ENCODE measurements around the gene HIPK4.
A peak's percentile ranks its signal among the peaks of the same experiment; 100 is the strongest.
"Not testable (repeated sequence)": the region's sequence is repeated elsewhere in the genome, so short reads cannot be mapped to it uniquely, and the experiment has no call there.

Gene HIPK4

DNA sequence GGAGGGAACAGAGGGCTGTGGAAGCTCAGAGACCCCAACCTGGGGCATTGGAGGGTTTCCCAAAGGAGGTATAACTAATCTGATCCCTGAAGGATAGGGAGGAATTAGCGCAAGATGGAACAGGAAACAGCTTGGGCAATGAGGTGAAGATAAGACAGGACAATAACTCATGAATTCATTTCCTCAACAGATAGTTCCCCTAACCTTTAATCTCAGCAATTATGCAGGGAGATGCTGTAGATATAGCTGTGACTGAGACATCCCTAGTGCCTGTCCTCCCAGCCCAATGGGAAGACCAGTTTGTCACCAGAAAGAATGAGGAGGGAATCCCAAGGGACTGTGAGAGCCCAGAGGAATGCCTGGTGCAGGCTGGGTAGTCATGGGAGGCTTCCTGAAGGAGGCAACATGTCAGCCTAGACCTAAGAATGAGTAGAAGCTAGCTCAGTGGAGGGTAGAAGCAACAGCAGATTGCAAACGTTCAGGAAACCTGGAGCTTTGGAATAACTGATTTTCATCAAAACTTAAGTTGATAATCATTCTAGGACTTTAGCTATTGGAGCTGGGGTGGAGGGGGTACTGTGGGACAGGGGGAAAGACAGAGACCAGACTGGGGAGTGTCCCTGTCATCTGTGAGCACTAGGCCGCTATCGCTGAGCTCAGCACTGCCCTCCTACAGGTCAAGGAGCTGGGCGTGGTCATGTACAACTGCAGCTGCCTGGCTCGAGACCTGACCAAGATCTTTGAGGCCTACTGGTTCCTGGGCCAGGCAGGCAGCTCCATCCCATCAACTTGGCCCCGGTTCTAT lies 18.8 kb downstream of the HIPK4 start:
- 90% methylated on average over 7 of the region's 7 CpGs for WGBS
- no peak overlapping the region for H3K4me3 ChIP-seq (ENCODE audit: low read length)
- no peaks in the 10 kb centered on the region for H3K9me3 ChIP-seq (ENCODE audit: insufficient read depth, low read depth, low read length)
- no peaks in the 10 kb centered on the region for H3K27me3 ChIP-seq (ENCODE audit: insufficient read depth, low read length)
- peaks cover 68% of the 10 kb centered on the region for H3K36me3 ChIP-seq (ENCODE audit: insufficient read depth, low read length)
- no peak overlapping the region for H3K9ac ChIP-seq (ENCODE audit: low read depth, low read length)
- H3K27ac ChIP-seq (ENCODE audit: low read depth, low read length): no peak overlapping the region
- peaks cover 14% of the 10 kb centered on the region for H3K4me1 ChIP-seq (ENCODE audit: insufficient read depth, low read length)

DNA sequence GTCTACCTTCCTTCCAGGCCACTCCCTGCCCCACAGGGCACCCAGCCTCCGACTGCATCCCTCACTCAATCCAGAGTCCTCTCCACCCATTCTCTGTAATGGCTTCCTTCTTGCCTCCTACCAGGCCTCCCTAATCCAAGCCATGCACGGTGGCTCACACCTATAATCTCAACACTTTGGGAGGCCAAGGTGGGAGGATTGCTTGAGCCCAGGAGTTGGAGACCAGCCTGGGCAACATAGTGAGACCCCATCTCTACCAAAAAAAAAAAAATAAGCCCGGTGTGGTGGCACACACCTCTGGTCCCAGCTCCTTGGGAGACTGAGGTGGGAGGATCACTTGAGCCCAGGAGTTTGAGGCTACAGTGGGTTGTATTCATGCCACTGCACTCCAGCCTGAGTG lies 19.7 kb downstream of the HIPK4 start:
- not testable (repeated sequence) for H3K9me3 ChIP-seq (ENCODE audit: insufficient read depth, low read depth, low read length); H3K27me3 ChIP-seq (ENCODE audit: insufficient read depth, low read length); H3K9ac ChIP-seq (ENCODE audit: low read depth, low read length); H3K4me3 ChIP-seq (ENCODE audit: low read length); H3K27ac ChIP-seq (ENCODE audit: low read depth, low read length)
- WGBS: 93% methylated on average over 3 of the region's 3 CpGs
- peaks cover 19% of the 10 kb centered on the region for H3K4me1 ChIP-seq (ENCODE audit: insufficient read depth, low read length)
- H3K36me3 ChIP-seq (ENCODE audit: insufficient read depth, low read length): peaks cover 68% of the 10 kb centered on the region

DNA sequence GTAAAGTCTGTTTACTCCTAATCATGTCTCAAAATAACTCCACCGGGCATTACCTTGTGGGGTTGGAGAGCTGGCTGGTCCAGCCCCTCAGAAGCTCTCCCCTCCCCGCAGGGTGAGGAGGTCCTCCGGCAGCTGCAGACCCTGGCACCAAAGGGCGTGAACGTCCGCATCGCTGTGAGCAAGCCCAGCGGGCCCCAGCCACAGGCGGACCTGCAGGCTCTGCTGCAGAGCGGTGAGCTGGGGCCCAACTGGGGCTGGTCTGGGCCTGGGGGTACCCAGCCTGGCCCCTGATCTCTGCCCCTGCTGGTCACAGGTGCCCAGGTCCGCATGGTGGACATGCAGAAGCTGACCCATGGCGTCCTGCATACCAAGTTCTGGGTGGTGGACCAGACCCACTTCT lies 20.2 kb downstream of the HIPK4 start:
- H3K4me1 ChIP-seq (ENCODE audit: insufficient read depth, low read length): peaks cover 23% of the 10 kb centered on the region
- peaks cover 68% of the 10 kb centered on the region for H3K36me3 ChIP-seq (ENCODE audit: insufficient read depth, low read length)
- WGBS: 97% methylated on average over 12 of the region's 12 CpGs

GRCh38 chr19:40367577-40368434 lies 22.2 kb downstream of the HIPK4 start:
- no peak overlapping the region for H3K27ac ChIP-seq (ENCODE audit: low read depth, low read length)
- WGBS: 92% methylated on average over 16 of the region's 16 CpGs

More for the DNA sequence above, 20.2 kb downstream of the HIPK4 start:
- H3K9ac ChIP-seq (ENCODE audit: low read depth, low read length): no peak overlapping the region
- no peaks in the 10 kb centered on the region for H3K9me3 ChIP-seq (ENCODE audit: insufficient read depth, low read depth, low read length)
- no peak overlapping the region for H3K27ac ChIP-seq (ENCODE audit: low read depth, low read length)
- H3K27me3 ChIP-seq (ENCODE audit: insufficient read depth, low read length): no peaks in the 10 kb centered on the region
- H3K4me3 ChIP-seq (ENCODE audit: low read length): no peak overlapping the region

DNA sequence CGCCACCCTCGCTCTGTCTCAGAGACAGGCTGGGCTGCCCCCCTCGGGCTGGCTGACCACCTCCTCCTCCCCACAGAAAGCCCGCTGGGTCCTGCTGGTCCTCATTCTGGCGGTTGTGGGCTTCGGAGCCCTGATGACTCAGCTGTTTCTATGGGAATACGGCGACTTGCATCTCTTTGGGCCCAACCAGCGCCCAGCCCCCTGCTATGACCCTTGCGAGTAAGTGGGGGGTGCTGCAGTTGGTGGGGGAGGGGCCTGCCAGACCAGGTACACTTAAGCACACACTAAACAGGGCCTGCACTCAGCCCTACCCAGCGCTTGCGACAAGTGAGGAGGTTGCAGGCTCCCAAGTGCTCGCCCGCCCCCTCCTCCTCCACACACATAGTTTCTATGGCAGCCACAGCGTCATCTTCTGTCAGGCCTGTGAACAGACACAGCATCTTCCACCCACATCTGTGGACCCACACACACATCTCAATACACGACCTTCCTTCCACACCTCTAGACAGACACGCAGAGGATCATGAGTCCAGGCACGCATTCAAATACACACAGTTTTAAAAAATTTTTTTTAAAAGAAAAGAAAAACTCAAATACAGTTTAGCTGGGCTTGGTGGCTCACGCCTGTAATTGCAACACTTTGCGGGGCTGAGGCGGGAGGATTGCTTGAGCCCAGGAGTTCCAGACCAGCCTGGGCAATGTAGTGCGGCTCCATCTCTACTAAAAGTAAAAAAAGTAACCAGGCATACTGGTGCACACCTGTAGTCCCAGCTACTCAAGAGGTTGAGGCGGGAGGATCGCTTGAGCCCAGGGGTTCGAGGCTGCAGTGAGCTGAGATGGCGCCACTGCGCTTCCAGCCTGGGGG lies 23.1 kb downstream of the HIPK4 start:
- Histone ChIP-seq H3K4me1 (ENCODE audit: insufficient read depth, low read length) (peaks cover 23% of the 10 kb centered on the region), H3K9me3 (ENCODE audit: insufficient read depth, low read depth, low read length) (no peaks in the 10 kb centered on the region), H3K27me3 (ENCODE audit: insufficient read depth, low read length) (no peaks in the 10 kb centered on the region), H3K9ac (ENCODE audit: low read depth, low read length) (peak overlapping the region; percentile 73), H3K36me3 (ENCODE audit: insufficient read depth, low read length) (peaks cover 47% of the 10 kb centered on the region), H3K4me3 (ENCODE audit: low read length) (peak overlapping the region; percentile 73), H3K27ac (ENCODE audit: low read depth, low read length) (peak overlapping the region; percentile 61; the same call in 1 of the 2 replicates)
- 39% methylated on average over 27 of the region's 27 CpGs for WGBS

More at GRCh38 chr19:40367577-40368434, 22.2 kb downstream of the HIPK4 start:
- no peak overlapping the region for H3K4me3 ChIP-seq (ENCODE audit: low read length)
- H3K36me3 ChIP-seq (ENCODE audit: insufficient read depth, low read length): peaks cover 56% of the 10 kb centered on the region
- H3K9ac ChIP-seq (ENCODE audit: low read depth, low read length): peak overlapping the region; percentile 73; the same call in 1 of the 2 replicates
- H3K27me3 ChIP-seq (ENCODE audit: insufficient read depth, low read length): no peaks in the 10 kb centered on the region
- peaks cover 23% of the 10 kb centered on the region for H3K4me1 ChIP-seq (ENCODE audit: insufficient read depth, low read length)
- no peaks in the 10 kb centered on the region for H3K9me3 ChIP-seq (ENCODE audit: insufficient read depth, low read depth, low read length)

- H3K27me3 ChIP-seq (ENCODE audit: insufficient read depth, low read length): no peaks in the 10 kb centered on the region
- peak overlapping the region; percentile 73 for H3K4me3 ChIP-seq (ENCODE audit: low read length)
- no peaks in the 10 kb centered on the region for H3K9me3 ChIP-seq (ENCODE audit: insufficient read depth, low read depth, low read length)
- H3K4me1 ChIP-seq (ENCODE audit: insufficient read depth, low read length): peaks cover 23% of the 10 kb centered on the region
- 5% methylated on average over 28 of the region's 28 CpGs for WGBS
- H3K27ac ChIP-seq (ENCODE audit: low read depth, low read length): peak overlapping the region; percentile 61; the same call in 1 of the 2 replicates
- H3K9ac ChIP-seq (ENCODE audit: low read depth, low read length): peak overlapping the region; percentile 76
- peaks cover 36% of the 10 kb centered on the region for H3K36me3 ChIP-seq (ENCODE audit: insufficient read depth, low read length)
Measured at GRCh38 chr19:40365613-40366401, 24.2 kb downstream of the HIPK4 start.

DNA sequence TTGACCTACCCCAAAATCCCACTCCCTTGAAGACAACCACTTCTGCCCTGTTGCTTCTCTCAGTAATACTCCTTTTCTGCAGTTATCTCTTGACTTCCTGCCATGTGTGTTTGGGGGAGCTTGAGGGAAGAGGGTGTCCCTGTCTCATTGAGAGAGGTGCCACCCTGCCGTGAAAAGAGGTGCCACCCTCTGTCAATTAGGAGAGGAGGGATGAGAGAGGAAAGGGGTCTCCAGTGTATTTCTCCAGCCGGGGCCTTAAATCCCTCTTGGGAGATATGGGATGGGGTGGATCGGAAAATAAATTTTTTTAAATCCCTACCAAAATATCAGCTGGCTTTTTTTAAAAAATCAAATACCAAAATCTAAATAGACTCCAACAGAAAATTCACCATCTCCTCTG lies 25.0 kb downstream of the HIPK4 start:
- Histone ChIP-seq H3K36me3 (ENCODE audit: insufficient read depth, low read length) (peaks cover 28% of the 10 kb centered on the region), H3K27ac (ENCODE audit: low read depth, low read length) (no peak overlapping the region), H3K4me3 (ENCODE audit: low read length) (peak overlapping the region; percentile 73), H3K9ac (ENCODE audit: low read depth, low read length) (peak overlapping the region; percentile 76; the same call in 1 of the 2 replicates), H3K4me1 (ENCODE audit: insufficient read depth, low read length) (peaks cover 23% of the 10 kb centered on the region), H3K27me3 (ENCODE audit: insufficient read depth, low read length) (no peaks in the 10 kb centered on the region), H3K9me3 (ENCODE audit: insufficient read depth, low read depth, low read length) (no peaks in the 10 kb centered on the region)
- 77% methylated on average over 2 of the region's 3 CpGs for WGBS

GRCh38 chr19:40363069-40363468 lies 26.9 kb downstream of the HIPK4 start:
- no peak overlapping the region for H3K9ac ChIP-seq (ENCODE audit: low read depth, low read length)
- H3K9me3 ChIP-seq (ENCODE audit: insufficient read depth, low read depth, low read length): no peaks in the 10 kb centered on the region
- H3K36me3 ChIP-seq (ENCODE audit: insufficient read depth, low read length): peaks cover 14% of the 10 kb centered on the region
- no peaks in the 10 kb centered on the region for H3K27me3 ChIP-seq (ENCODE audit: insufficient read depth, low read length)
- no peak overlapping the region for H3K4me3 ChIP-seq (ENCODE audit: low read length)
- no peak overlapping the region for H3K27ac ChIP-seq (ENCODE audit: low read depth, low read length)
- peaks cover 23% of the 10 kb centered on the region for H3K4me1 ChIP-seq (ENCODE audit: insufficient read depth, low read length)
- WGBS: 91% methylated on average over 5 of the region's 5 CpGs

DNA sequence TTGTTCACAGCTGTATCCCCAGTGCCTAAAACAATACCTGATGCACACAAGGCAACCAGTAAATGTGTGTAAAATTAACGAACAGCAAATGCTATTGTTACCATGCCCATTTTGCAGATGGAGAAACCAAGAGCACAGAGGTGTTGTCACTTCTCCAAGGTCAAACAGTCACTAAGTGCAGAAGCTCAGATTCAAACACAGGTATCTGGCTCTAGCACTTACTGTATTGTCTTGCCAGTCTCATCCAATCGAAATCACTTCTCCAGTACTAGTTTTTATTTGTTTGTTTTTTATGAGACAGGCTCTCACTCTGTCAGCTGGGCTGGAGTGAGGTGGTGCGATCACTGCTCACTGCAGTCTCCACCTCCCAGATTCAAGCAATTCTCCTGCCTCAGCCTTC lies 27.8 kb downstream of the HIPK4 start:
- no peaks in the 10 kb centered on the region for H3K27me3 ChIP-seq (ENCODE audit: insufficient read depth, low read length)
- H3K4me3 ChIP-seq (ENCODE audit: low read length): no peak overlapping the region
- no peaks in the 10 kb centered on the region for H3K9me3 ChIP-seq (ENCODE audit: insufficient read depth, low read depth, low read length)
- peaks cover 5% of the 10 kb centered on the region for H3K36me3 ChIP-seq (ENCODE audit: insufficient read depth, low read length)
- 96% methylated on average over 2 of the region's 3 CpGs for WGBS
- no peak overlapping the region for H3K27ac ChIP-seq (ENCODE audit: low read depth, low read length)
- peaks cover 19% of the 10 kb centered on the region for H3K4me1 ChIP-seq (ENCODE audit: insufficient read depth, low read length)
- H3K9ac ChIP-seq (ENCODE audit: low read depth, low read length): no peak overlapping the region

DNA sequence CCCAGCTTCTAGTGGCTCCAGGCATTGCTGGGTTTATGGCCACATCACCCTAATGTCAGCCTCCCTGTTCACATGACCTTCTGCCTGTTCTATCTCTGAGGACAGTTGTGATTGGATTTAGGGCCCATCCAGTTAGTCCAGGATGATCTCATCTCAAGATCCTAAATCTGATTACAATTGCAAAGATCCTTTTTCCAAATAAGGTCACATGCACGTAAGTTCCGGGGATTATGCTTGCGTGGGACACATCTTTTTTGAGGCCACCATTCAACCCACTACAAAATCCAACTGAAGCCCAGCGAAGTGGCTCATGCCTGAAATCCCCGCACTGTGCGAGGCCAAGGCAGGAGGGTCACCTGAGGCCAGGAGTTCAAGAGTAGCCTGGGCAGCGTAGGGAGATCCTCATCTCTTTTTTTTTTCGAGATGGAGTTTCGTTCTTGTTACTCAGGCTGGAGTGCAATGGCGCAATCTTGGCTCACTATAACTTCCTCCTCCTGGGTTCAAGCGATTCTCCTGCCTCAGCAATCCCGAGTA lies 29.2 kb downstream of the HIPK4 start:
- WGBS: 95% methylated on average over 12 of the region's 12 CpGs
- no peaks in the 10 kb centered on the region for H3K9me3 ChIP-seq (ENCODE audit: insufficient read depth, low read depth, low read length)
- H3K4me1 ChIP-seq (ENCODE audit: insufficient read depth, low read length): peaks cover 7% of the 10 kb centered on the region; the same call in 1 of the 2 replicates
- no peak overlapping the region for H3K27ac ChIP-seq (ENCODE audit: low read depth, low read length)
- no peak overlapping the region for H3K4me3 ChIP-seq (ENCODE audit: low read length)
- no peaks in the 10 kb centered on the region for H3K27me3 ChIP-seq (ENCODE audit: insufficient read depth, low read length)
- H3K9ac ChIP-seq (ENCODE audit: low read depth, low read length): no peak overlapping the region
- H3K36me3 ChIP-seq (ENCODE audit: insufficient read depth, low read length): peaks cover 2% of the 10 kb centered on the region; the same call in 1 of the 2 replicates
